H9 (cell line): Measurements from ENCODE around the gene VEZF1. TPM values are rescaled to one million over a fixed set of nuclear protein-coding genes. Genes with fewer than 3 reads are reported as not detected.
A peak's percentile ranks its signal among the peaks of the same experiment; 100 is the strongest.

Experiments
- DNase-seq: peaks from one replicate; pipeline ENCODE4 v3.0.0-alpha.2; 2017
- H2AFZ ChIP-seq: one replicate; pipeline ENCODE4 v1.6.1; 2013; ENCODE audit warnings: mild to moderate bottlenecking, low read length, control low read depth, moderate library complexity
- H2AK5ac ChIP-seq: 2 replicates; pipeline ENCODE4 v1.6.1; 2013; ENCODE audit warnings: low read length, control low read depth, mixed read lengths; ENCODE audit not compliant: insufficient read length
- H2BK120ac ChIP-seq: one replicate; pipeline ENCODE4 v1.6.1; 2013; ENCODE audit warnings: low read depth, mild to moderate bottlenecking, low read length, control low read depth, inconsistent platforms; ENCODE audit not compliant: poor library complexity, severe bottlenecking
- H2BK12ac ChIP-seq: 2 replicates; pipeline ENCODE4 v1.6.1; 2013; ENCODE audit warnings: low read length, control low read depth, mixed read lengths, low read depth; ENCODE audit not compliant: insufficient read length
- H2BK15ac ChIP-seq: 2 replicates; pipeline ENCODE4 v1.6.1; 2013; ENCODE audit warnings: low read depth, low read length, control low read depth
- H2BK20ac ChIP-seq: one replicate; pipeline ENCODE4 v1.6.1; 2013; ENCODE audit warnings: low read depth, mild to moderate bottlenecking, low read length, control low read depth, inconsistent platforms; ENCODE audit not compliant: poor library complexity, severe bottlenecking
- H2BK5ac ChIP-seq: 2 replicates; pipeline ENCODE4 v1.6.1; 2013; ENCODE audit warnings: low read length, control low read depth, mixed read lengths; ENCODE audit not compliant: insufficient read length
- H3K14ac ChIP-seq: 2 replicates; pipeline ENCODE4 v1.6.1; 2013; ENCODE audit warnings: low read length, control low read depth; ENCODE audit not compliant: insufficient read depth
- H3K18ac ChIP-seq: 2 replicates; pipeline ENCODE4 v1.6.1; 2013; ENCODE audit warnings: low read depth, mild to moderate bottlenecking, mixed read lengths, low read length, control low read depth; ENCODE audit not compliant: insufficient read length
- H3K23ac ChIP-seq: 2 replicates; pipeline ENCODE4 v1.6.1; 2013; ENCODE audit warnings: low read length, control low read depth, mixed read lengths, low read depth; ENCODE audit not compliant: insufficient read length
- H3K23me2 ChIP-seq: 2 replicates; pipeline ENCODE4 v1.6.1; 2013; ENCODE audit warnings: low read depth, mild to moderate bottlenecking, mixed read lengths, low read length, control low read depth; ENCODE audit not compliant: insufficient read length, poor library complexity, severe bottlenecking
- H3K27ac ChIP-seq: 2 replicates; pipeline ENCODE4 v1.5.1; 2013; ENCODE audit warnings: low read length, control low read depth, mixed read lengths, low read depth; ENCODE audit not compliant: insufficient read length
- H3K27me3 ChIP-seq: 2 replicates; pipeline ENCODE4 v1.6.1; 2013; ENCODE audit warnings: low read length, control low read depth, inconsistent platforms; ENCODE audit not compliant: insufficient read depth
- H3K4ac ChIP-seq: 2 replicates; pipeline ENCODE4 v1.6.1; 2013; ENCODE audit warnings: low read depth, mild to moderate bottlenecking, control low read depth, inconsistent platforms, low read length, moderate library complexity
- H3K4me1 ChIP-seq: 2 replicates; pipeline ENCODE4 v1.6.1; 2013; ENCODE audit warnings: low read length, control low read depth, inconsistent platforms; ENCODE audit not compliant: insufficient read depth
- H3K4me2 ChIP-seq: 2 replicates; pipeline ENCODE4 v1.6.1; 2013; ENCODE audit warnings: low read length, control low read depth, mixed read lengths; ENCODE audit not compliant: insufficient read length, insufficient read depth
- H3K56ac ChIP-seq: 2 replicates; pipeline ENCODE4 v1.6.1; 2013; ENCODE audit warnings: low read depth, mild to moderate bottlenecking, mixed read lengths, low read length, control low read depth; ENCODE audit not compliant: insufficient read length
- H3K79me1 ChIP-seq: 2 replicates; pipeline ENCODE4 v1.6.1; 2013; ENCODE audit warnings: low read depth, mild to moderate bottlenecking, moderate library complexity, low read length, control low read depth, inconsistent platforms; ENCODE audit not compliant: insufficient read depth, poor library complexity, severe bottlenecking
- H3K79me2 ChIP-seq: 2 replicates; pipeline ENCODE4 v1.6.1; 2013; ENCODE audit warnings: low read length, control low read depth, inconsistent platforms; ENCODE audit not compliant: insufficient read depth
- H3K9ac ChIP-seq: 2 replicates; pipeline ENCODE4 v1.6.1; 2013; ENCODE audit warnings: low read length, control low read depth, mixed read lengths; ENCODE audit not compliant: insufficient read length; ENCODE audit errors: extremely low read depth
- H3K9me3 ChIP-seq: one replicate; pipeline ENCODE4 v1.6.1; 2013; ENCODE audit warnings: low read depth, low read length, inconsistent platforms; ENCODE audit not compliant: control insufficient read depth
- H3T11ph ChIP-seq: one replicate; pipeline ENCODE4 v1.6.1; 2013; ENCODE audit warnings: mild to moderate bottlenecking, low read length, control low read depth, inconsistent platforms
- H4K20me1 ChIP-seq: one replicate; pipeline ENCODE4 v1.6.1; 2013; ENCODE audit not compliant: control insufficient read depth, insufficient read length, insufficient read depth
- H4K5ac ChIP-seq: 2 replicates; pipeline ENCODE4 v1.6.1; 2013; ENCODE audit warnings: low read depth, mild to moderate bottlenecking, mixed read lengths, low read length, control low read depth; ENCODE audit not compliant: insufficient read length
- H4K8ac ChIP-seq: replicated peaks from 2 replicates; pipeline ENCODE4 v1.6.1; 2013; ENCODE audit warnings: low read length, control low read depth, mixed read lengths, low read depth; ENCODE audit not compliant: insufficient read length
- H4K91ac ChIP-seq: 2 replicates; pipeline ENCODE4 v1.6.1; 2013; ENCODE audit warnings: low read depth, mild to moderate bottlenecking, moderate library complexity, mixed read lengths, low read length, control low read depth; ENCODE audit not compliant: insufficient read length
- H3K27ac Mint-ChIP-seq, 3 experiments: 2 replicates in 2 of 3; 3 replicates in 1 of 3; pipeline ENCODE4 v1.8.0; 2020 to 2021; ENCODE audit warnings: mixed read lengths in 3 of 3, mild to moderate bottlenecking in 1 of 3, moderate library complexity in 1 of 3
- H3K27me3 Mint-ChIP-seq: 2 replicates; pipeline ENCODE4 v1.8.0; 2021; ENCODE audit warnings: low read depth, mild to moderate bottlenecking, moderate library complexity, mixed read lengths
- H3K36me3 Mint-ChIP-seq, 3 experiments: 2 replicates in 2 of 3; 3 replicates in 1 of 3; pipeline ENCODE4 v1.8.0; 2020 to 2021; ENCODE audit warnings: low read depth in 3 of 3, mixed read lengths in 3 of 3; ENCODE audit not compliant: insufficient read depth in 1 of 3
- H3K4me1 Mint-ChIP-seq, 2 experiments: 2 replicates each; pipeline ENCODE4 v1.8.0; 2020; ENCODE audit warnings: mixed read lengths in 2 of 2
- H3K4me3 Mint-ChIP-seq, 2 experiments: 2 replicates in 1 of 2; 3 replicates in 1 of 2; pipeline ENCODE4 v1.8.0; 2020 to 2021; ENCODE audit warnings: mild to moderate bottlenecking in 2 of 2, mixed read lengths in 2 of 2, moderate library complexity in 1 of 2
- H3K9me3 Mint-ChIP-seq, 2 experiments: 2 replicates in 1 of 2; 3 replicates in 1 of 2; pipeline ENCODE4 v1.8.0; 2020; ENCODE audit warnings: mild to moderate bottlenecking in 2 of 2, mixed read lengths in 2 of 2, moderate library complexity in 1 of 2
- CTCF ChIP-seq: fragments of 200-600 bp; sonication (generic); conservative IDR thresholded peaks from 3 replicates; pipeline ENCODE4 v1.8.0; 2021; ENCODE audit warnings: antibody characterized with exemption, mild to moderate bottlenecking
- WGBS: extraction: QIAGEN DNeasy Blood & Tissue Kit; methylation state at CpG from one replicate; pipeline ENCODE4 v1.1.7; 2013; ENCODE audit warnings: missing lambda C conversion rate, low lambda C conversion rate, mixed read lengths; ENCODE audit not compliant: insufficient read length; ENCODE audit errors: extremely low coverage; 5-methylcytosine and 5-hydroxymethylcytosine counted together
- total RNA-seq: library from RNA; stranded (reverse); gene quantifications from 2 replicates; pipeline ENCODE4 v1.2.1, GENCODE V29; 2021

VEZF1 gene
- total RNA-seq, 1 experiment from 2014 or later, result 58.1 TPM

- no peaks in the 10 kb centered on the region for H3K79me1 ChIP-seq
- peaks cover 55% of the 10 kb centered on the region for H3K27me3 Mint-ChIP-seq
- no peak within 1 kb of the TSS for H2BK20ac ChIP-seq
- no peaks in the 10 kb centered on the region for H3K79me2 ChIP-seq
- H3K27ac ChIP-seq, result no peak within 1 kb of the TSS
- peaks cover 22% of the 10 kb centered on the region for H3K23me2 ChIP-seq
- peak; percentile 44; the same call in 2 of the 3 replicates for TF ChIP-seq CTCF
- H3K4ac ChIP-seq, result no peak within 1 kb of the TSS
- H3K14ac ChIP-seq, result peak within 1 kb of the TSS; percentile 61; the same call in 1 of the 2 replicates
- no peak within 1 kb of the TSS for H4K8ac ChIP-seq
- H3K9me3 ChIP-seq, result no peaks in the 10 kb centered on the region
- no peak within 1 kb of the TSS for H3T11ph ChIP-seq
- peaks cover 6% of the 10 kb centered on the region for H3K27me3 ChIP-seq
- peak within 1 kb of the TSS in 1 of 3 experiments; percentile 21; a peak in 3 of 7 replicates for H3K27ac Mint-ChIP-seq
- no peak within 1 kb of the TSS for H2BK120ac ChIP-seq
- no peak within 1 kb of the TSS for H4K5ac ChIP-seq
- H3K4me1 Mint-ChIP-seq, result peaks cover 44 to 49% of the 10 kb centered on the region in 2 experiments
- no peak within 1 kb of the TSS for H2AFZ ChIP-seq
- DNase-seq, result peak; percentile 66
- H3K4me3 Mint-ChIP-seq, result peak within 1 kb of the TSS; percentile 65 to 83
- no peak within 1 kb of the TSS for H3K56ac ChIP-seq
- H2BK15ac ChIP-seq, result no peak within 1 kb of the TSS
- H2AK5ac ChIP-seq, result no peak within 1 kb of the TSS
- no peak within 1 kb of the TSS for H3K18ac ChIP-seq
- H4K91ac ChIP-seq, result no peak within 1 kb of the TSS
- H3K9me3 Mint-ChIP-seq, result peaks cover 0 to 2% of the 10 kb centered on the region in 2 experiments; a peak in 1 of 5 replicates
- no CpG with 5 or more reads among the region's 79 CpGs for WGBS
- H4K20me1 ChIP-seq, result no peaks in the 10 kb centered on the region
- 0 out of 7 replicates have a peak, but pooled peaks cover 0 to 3% (median 0%) of the 10 kb centered on the region in 3 experiments for H3K36me3 Mint-ChIP-seq
- H2BK12ac ChIP-seq, result no peak within 1 kb of the TSS
- H2BK5ac ChIP-seq, result no peak within 1 kb of the TSS
- no peak within 1 kb of the TSS for H3K9ac ChIP-seq
- peak within 1 kb of the TSS; percentile 63 for H3K4me2 ChIP-seq
- H3K23ac ChIP-seq, result no peak within 1 kb of the TSS
- no peaks in the 10 kb centered on the region; the same call in 1 of the 2 replicates for H3K4me1 ChIP-seq
Measured at GRCh38 chr17:57955183-57955931, 32.7 kb downstream of the VEZF1 start, which contains the start of gene CUEDC1. TSS of gene CUEDC1 (minus strand) at chr17:57955412. CDS start at chr17:57885564, 69,848 bp downstream.
